Measurements from ENCODE around the gene MICALL2. TPM values are rescaled to one million over a fixed set of nuclear protein-coding genes. Genes with fewer than 3 reads are reported as not detected.

The MICALL2 gene
- total RNA-seq, 2 experiments from 2014 or later: 2.1 to 2.3 TPM

DNA sequence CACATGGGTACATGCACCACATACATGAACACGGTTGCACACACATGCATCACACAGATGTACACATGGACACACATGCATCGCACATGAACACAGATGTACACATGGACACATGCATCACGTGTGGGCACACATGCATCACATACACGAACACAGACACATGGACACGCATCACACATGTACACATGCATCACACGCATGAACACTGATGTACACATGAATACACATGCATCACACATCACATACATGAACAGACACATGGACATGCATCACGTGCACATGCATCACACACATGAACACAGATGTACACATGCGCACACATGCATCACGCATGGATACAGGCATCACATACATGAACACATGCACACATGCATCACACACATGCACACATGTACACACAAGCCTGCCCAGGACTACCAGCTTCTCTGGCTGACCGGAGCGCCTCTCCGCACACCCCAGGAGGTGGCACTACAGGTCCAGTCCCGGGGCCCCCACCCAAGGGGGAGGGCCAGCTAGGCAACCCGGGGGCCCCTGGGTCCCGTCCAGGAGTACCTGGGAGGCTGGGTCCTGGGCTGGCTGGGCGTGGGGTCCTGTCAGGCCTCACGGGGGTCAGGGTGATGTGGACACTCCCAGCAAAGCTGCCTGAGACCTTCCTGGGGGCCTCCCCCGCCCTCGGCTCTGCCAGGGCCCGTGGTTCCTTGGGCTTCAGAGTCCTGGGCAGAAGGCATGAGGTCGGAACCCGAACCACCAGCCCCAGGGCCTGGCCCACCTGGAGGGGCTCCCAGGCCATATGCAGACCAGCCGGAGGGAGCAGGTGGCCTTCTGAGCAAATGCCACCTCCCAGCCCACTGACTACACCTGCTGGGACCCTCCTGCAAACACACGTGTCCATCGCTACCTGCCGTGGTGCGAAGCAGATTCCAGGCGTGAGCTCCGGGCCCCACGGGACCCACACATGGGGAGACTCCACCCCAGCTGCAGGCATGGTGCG, 19.6 kb downstream of the MICALL2 start:
- DNase-seq: no peak
- no peaks in the 10 kb centered on the region for H3K9me3 Mint-ChIP-seq
- no peaks in the 10 kb centered on the region for H3K4me1 Mint-ChIP-seq
- H3K27ac Mint-ChIP-seq: no peak overlapping the region
- no peaks in the 10 kb centered on the region for H3K27me3 Mint-ChIP-seq
- no peaks in the 10 kb centered on the region for H3K36me3 Mint-ChIP-seq
- H3K4me3 Mint-ChIP-seq: no peak overlapping the region

DNA sequence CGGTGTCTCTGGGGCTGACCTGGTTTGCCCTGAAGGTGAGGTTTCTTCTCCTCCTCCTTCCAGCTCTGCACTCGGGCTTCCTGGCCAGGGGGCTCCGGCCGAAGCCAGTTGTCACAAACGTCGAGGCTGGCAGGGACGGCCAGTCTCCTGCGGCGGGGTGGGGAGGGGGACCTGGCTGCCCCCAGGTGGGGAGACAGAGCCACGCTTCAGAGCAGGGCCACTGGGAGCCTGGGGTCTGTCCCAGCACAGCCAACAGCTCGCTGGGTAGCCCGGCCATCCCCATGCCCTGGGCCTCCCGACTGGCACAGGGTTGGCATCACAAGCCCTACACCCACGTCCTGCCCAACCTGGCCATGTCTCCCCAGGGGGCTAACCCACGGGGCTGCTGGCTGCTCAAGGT, 20.4 kb downstream of the MICALL2 start:
- no peaks in the 10 kb centered on the region for H3K9me3 Mint-ChIP-seq
- no peaks in the 10 kb centered on the region for H3K36me3 Mint-ChIP-seq
- H3K4me1 Mint-ChIP-seq: no peaks in the 10 kb centered on the region
- H3K27ac Mint-ChIP-seq: no peak overlapping the region
- H3K27me3 Mint-ChIP-seq: no peaks in the 10 kb centered on the region
- DNase-seq: no peak
- H3K4me3 Mint-ChIP-seq: no peak overlapping the region

DNA sequence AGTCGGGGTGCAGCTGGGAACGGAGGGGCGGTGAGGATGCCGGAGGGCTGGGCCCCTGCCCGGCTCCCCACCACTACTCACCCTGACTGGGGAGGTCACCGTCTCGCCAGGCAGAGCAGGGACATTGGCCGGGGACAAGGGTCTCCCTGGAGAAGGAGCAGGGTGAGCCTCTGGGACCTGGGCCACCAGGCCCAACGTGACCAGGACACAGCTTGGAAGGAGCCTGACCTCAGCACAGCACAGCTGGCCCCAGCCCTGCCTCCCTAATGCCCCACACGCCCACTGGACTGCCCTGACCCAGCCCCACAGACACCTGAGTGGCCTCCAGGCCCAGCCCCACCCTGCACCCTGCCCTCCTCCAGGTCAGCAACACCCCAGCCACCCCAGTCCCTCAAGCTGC, 21.1 kb downstream of the MICALL2 start:
- H3K36me3 Mint-ChIP-seq: no peaks in the 10 kb centered on the region
- H3K4me3 Mint-ChIP-seq: no peak overlapping the region
- DNase-seq: no peak
- H3K27me3 Mint-ChIP-seq: no peaks in the 10 kb centered on the region
- no peaks in the 10 kb centered on the region for H3K9me3 Mint-ChIP-seq
- no peaks in the 10 kb centered on the region for H3K4me1 Mint-ChIP-seq
- no peak overlapping the region for H3K27ac Mint-ChIP-seq

DNA sequence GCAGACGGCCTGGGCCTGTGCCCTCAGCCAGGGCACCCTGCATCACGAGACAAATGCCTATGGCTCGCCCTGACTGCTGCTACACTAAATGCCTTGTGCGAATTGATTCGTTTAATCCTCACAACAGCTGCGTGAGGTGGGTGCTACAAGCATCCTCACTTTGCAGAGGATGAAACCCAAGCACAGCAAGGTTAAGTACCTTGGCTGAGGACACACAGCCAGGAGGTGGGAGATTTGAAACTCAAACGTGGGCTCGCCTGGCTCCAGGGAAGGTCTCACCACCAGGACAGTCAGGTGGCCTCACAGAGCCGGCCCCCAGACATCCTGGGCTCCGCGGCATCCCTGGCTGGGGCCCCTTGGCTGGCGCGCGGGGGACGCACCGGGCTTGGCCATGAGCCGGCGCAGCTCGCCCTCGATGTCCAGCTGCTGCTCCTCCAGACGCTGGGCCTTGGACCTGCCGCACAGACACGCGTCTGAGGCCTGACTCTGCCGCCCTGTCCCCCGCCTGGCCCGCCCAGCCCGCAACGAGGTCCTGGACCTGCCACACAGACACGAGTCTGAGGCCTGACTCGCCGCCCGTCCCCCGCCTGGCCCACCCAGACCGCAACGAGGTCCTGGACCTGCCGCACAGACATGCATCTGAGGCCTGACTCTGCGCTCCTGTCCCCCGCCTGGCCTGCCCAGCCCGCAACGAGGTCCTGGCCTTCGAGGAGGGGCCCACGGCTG, 22.0 kb downstream of the MICALL2 start:
- DNase-seq: no peak
- no peak overlapping the region for H3K4me3 Mint-ChIP-seq
- no peaks in the 10 kb centered on the region for H3K36me3 Mint-ChIP-seq
- no peak overlapping the region for H3K27ac Mint-ChIP-seq
- H3K27me3 Mint-ChIP-seq: peaks cover 3% of the 10 kb centered on the region
- no peaks in the 10 kb centered on the region for H3K9me3 Mint-ChIP-seq
- peaks cover 1% of the 10 kb centered on the region for H3K4me1 Mint-ChIP-seq

DNA sequence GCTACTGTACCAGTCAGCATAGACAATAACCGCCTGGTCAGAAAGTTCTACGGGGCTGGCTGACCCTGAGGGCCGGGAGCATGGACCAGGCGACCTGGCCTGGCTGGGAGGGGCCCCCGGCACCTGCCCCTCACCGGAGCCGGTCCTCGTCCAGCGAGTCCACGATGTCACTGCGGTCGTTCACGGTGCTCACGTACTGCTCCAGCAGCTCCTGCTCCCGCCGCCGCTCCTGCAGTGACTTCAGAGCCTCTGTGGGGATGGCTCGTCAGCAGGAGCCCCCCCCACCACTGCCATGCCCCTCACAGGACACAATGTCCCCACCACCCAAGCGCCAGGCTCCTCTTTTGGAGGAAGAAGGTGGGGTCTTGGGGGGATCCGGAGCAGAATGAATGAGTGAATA, 22.7 kb downstream of the MICALL2 start:
- no peaks in the 10 kb centered on the region for H3K36me3 Mint-ChIP-seq
- DNase-seq: no peak
- no peak overlapping the region for H3K4me3 Mint-ChIP-seq
- H3K27me3 Mint-ChIP-seq: peaks cover 4% of the 10 kb centered on the region
- H3K27ac Mint-ChIP-seq: no peak overlapping the region
- no peaks in the 10 kb centered on the region for H3K9me3 Mint-ChIP-seq
- peaks cover 2% of the 10 kb centered on the region for H3K4me1 Mint-ChIP-seq

DNA sequence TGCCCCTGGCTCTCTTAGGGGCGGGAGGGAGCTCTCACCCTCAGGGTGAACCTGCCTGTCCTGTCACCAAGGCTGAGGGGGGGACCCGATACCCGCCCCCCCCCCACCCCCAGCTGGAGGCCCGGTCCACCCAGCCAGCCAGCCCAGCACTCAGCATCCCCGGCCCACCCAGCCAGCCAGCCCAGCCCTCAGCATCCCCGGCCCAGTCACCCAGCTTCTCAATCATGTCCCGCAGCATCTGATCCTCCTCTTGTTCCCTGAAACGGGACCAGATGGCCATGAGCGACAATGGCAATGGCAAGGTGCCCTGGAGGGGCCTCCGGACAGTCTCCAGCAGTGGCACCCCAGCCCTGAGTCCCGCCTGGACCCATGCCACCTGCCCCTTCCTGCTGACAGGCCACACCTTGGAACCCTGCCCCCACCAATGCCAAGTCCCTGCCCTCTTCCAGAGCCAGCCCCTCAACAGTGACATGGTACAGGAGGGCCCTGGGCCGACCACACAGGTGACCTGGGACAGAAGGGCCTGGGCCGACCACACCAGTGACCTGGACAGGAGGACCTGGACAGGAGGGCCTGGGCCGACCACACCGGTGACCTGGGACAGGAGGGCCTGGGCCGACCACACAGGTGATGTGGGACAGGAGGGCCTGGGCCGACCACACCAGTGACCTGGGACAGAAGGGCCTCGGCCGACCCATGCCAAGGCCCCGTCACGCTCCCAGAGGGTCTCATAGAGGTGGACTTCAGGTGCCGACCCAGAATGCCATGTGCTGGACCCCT, 24.2 kb downstream of the MICALL2 start:
- Mint-ChIP-seq H3K36me3 (no peaks in the 10 kb centered on the region), H3K27ac (no peak overlapping the region), H3K9me3 (no peaks in the 10 kb centered on the region), H3K27me3 (peaks cover 9% of the 10 kb centered on the region), H3K4me1 (peaks cover 2% of the 10 kb centered on the region), H3K4me3 (no peak overlapping the region)
- no peak for DNase-seq

DNA sequence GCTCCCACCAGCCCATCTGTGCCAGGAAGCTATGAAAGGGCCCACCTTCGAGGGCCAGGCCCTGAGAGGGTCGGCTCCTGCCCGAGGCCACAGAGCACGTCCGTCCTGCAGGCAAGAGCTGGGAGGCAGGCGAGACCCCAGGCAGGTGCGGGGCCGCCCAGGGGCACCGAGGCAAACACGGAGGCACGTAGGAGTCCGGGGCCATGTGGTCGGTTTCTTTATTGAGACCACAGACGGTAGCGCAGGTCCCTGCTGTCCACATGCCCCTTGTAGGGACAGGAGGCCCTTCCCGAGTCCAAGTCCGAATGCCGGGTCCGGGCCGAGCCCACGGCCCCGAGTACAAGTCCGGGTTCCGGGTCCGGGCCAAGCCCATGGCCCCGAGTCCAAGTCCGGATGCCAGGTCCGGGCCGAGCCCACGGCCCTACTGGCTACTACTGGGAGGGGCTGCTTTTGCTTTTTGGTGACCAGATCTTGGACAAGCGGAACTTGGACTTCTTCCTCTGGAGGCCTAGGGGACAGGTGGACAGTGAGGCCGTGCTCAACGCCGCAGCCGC, 25.0 kb downstream of the MICALL2 start:
- peaks cover 2% of the 10 kb centered on the region for H3K4me1 Mint-ChIP-seq
- H3K4me3 Mint-ChIP-seq: no peak overlapping the region
- DNase-seq: no peak
- H3K9me3 Mint-ChIP-seq: no peaks in the 10 kb centered on the region
- no peaks in the 10 kb centered on the region for H3K36me3 Mint-ChIP-seq
- H3K27me3 Mint-ChIP-seq: peaks cover 9% of the 10 kb centered on the region
- H3K27ac Mint-ChIP-seq: no peak overlapping the region

DNA sequence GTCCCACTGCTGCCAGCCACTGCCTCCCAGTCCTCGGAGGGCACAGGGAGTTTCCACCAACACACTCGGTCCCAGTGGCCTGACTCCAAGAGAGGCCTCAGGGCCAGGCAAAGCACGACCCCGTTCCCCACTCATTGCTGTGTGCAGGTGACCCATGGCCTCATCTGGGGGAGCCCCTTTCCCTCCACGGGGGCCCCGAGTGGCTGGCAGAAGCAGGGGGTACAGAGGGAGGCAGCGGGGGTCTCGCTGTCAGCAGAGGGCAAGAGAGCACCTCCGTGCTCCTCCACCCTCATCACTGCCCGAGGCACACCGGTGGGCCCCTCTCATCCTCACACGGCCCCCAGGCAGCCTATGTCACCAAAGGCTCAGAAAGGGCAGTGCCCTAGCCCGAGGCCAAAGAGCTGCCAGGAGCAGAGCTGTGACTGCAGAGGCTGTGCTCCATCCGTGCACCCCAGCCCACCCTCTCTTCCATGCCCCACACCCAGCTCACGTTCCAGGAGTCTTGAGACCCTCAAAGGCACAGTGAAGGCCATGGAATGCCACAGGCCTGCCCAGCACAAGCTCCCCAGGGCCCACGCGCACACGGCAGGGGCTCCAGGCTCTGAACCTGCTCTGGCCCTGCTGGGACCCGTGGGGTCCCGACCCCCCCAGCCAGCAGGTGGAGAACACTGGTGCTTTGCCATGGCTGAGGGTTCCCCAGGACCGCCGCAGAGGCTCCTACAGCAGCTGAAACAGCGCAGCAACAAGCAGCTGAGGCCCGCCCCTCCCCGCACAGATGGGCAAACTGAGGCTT, 25.9 kb downstream of the MICALL2 start:
- Mint-ChIP-seq H3K4me1 (peaks cover 2% of the 10 kb centered on the region), H3K4me3 (no peak overlapping the region), H3K36me3 (no peaks in the 10 kb centered on the region), H3K9me3 (no peaks in the 10 kb centered on the region), H3K27me3 (peaks cover 9% of the 10 kb centered on the region), H3K27ac (no peak overlapping the region)
- no peak for DNase-seq

DNA sequence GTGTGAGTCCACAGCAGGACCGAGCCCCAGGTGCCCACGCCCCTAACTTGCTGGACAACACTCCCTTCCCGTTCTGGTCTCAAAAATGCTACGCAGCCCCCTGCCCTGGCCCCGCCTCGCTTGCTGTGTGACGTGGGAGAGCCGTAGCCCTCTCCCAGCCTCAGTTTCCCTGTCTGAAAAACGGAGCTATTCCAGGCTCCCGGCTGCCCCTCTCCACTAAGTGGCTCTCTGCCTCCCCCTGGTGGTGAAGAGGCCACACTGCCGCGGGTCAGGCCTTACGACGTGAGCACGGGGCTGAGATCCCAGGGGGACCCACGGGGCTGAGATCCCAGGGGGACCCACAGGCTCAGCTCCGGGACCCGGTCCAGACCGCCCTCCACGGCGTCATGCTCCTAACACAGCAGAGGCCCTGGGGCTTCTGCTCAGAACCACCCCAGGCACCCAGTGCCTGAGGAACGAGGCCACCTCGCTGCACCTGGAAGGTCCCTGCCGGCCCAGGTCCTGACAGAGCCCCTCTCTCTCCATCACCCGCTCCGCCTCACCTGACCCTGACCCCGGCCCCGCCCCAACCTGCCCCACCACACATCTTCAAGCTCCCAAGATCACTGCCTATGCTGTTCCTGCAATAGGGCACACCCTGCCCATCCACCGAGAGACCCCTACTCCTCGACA, 26.7 kb downstream of the MICALL2 start:
- Mint-ChIP-seq H3K4me3 (no peak overlapping the region), H3K9me3 (no peaks in the 10 kb centered on the region), H3K27me3 (peaks cover 9% of the 10 kb centered on the region), H3K36me3 (no peaks in the 10 kb centered on the region), H3K4me1 (peaks cover 2% of the 10 kb centered on the region), H3K27ac (no peak overlapping the region)
- DNase-seq: peak; percentile 70

DNA sequence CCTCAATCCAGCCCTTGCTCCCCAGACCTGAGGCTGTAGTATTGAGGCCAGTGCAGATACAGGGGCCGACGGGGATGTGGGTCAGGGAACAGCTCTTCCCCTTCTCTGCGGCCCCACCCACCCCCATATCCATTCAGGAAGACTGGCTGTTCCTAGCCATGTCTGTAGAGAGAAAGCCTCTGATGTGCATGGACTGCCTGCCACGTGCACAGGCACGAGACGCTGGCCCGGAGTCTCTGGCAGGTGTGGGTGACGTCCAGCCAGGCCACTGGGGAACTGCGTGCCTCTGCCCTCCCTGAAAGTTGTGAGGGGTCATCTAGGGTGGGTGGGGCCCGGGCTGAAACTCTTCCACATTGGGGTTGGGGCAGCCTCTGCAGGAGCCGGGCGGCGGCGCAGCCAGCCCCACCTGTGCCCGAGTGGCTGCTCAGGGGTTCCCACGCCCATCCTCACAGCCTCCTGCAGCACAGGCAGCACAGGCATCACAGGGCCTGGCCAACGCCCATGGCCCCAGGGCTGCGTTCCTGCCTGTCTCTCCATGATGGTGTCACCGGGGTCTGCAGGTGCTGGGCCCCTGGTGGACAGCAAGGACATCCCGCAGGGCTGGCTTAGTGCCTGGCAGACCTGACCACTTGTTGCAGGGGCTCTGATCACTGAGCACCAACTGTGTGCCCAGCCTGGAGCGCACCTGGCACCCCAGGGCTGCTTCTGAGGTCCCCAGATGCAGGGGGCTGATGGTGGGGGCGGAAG, 27.5 kb downstream of the MICALL2 start:
- H3K27me3 Mint-ChIP-seq: peaks cover 9% of the 10 kb centered on the region
- DNase-seq: no peak
- H3K9me3 Mint-ChIP-seq: no peaks in the 10 kb centered on the region
- H3K36me3 Mint-ChIP-seq: no peaks in the 10 kb centered on the region
- no peak overlapping the region for H3K27ac Mint-ChIP-seq
- no peak overlapping the region for H3K4me3 Mint-ChIP-seq
- peaks cover 2% of the 10 kb centered on the region for H3K4me1 Mint-ChIP-seq

DNA sequence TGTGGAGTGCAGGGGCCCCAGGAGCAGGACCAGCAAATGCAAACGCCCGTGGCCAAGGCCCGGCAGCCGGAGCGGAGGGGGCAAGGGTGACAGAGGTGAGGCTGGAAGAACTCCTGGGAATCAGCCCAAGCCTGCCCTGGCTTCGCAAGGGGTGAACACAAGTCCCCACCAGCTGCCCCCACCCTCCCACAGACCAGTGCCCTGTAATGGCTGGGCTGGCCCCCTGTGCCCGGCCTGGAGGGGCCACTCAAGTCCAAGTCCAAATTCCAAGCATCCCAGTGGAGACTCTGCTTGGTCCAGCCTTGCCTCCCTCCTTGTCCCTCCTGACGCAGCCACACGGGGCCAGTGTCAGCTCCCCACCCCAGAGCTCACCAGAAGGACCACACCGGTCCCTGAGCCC, 28.0 kb downstream of the MICALL2 start:
- Mint-ChIP-seq H3K27me3 (peaks cover 9% of the 10 kb centered on the region), H3K9me3 (no peaks in the 10 kb centered on the region), H3K27ac (no peak overlapping the region), H3K36me3 (no peaks in the 10 kb centered on the region), H3K4me3 (no peak overlapping the region), H3K4me1 (peaks cover 2% of the 10 kb centered on the region)
- DNase-seq: no peak

DNA sequence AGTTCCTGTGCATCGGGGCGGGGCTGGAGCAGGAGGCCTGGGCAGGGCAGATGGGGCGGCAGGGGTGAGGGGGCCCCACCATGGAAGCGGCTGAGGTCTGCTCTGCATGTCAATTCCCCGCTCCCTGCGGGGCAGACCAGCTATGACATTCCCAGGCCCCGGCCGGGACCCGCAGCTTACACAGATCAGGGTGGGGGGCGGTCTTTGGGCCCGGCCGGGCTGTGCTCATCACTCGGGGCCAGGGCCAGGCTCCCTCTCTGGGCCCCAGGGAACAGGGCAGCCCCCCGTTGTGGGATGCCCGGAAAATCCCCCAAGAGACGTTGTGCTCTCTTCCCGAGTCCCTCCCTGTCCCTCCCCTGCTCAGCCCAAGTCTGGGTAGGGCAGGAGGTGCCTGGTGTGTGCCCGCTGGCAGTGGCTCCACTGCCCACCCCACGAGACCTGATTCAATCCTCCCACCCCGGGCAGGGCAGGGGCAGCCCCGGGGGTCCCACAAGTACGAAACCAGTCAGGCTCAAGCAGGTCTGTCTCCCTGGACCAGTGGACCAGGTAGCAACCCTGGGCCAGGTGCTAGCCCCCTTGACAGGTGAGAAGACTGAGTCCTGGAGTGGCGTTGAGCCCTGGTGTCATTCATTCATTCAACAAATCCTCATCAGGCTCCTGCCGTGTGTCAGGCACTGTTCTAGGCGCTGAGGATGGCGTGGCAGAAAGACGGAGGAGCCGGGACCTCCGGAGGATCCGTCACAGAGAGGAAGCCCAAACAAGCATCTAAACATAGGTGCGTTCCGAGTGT, 29.0 kb downstream of the MICALL2 start:
- H3K27ac Mint-ChIP-seq: no peak overlapping the region
- H3K27me3 Mint-ChIP-seq: peaks cover 9% of the 10 kb centered on the region
- H3K4me3 Mint-ChIP-seq: no peak overlapping the region
- no peaks in the 10 kb centered on the region for H3K36me3 Mint-ChIP-seq
- H3K9me3 Mint-ChIP-seq: no peaks in the 10 kb centered on the region
- peaks cover 2% of the 10 kb centered on the region for H3K4me1 Mint-ChIP-seq
- DNase-seq: no peak
